HG02571 (cell line): ENCODE data around the gene DPP7.
A peak's percentile ranks its signal among the peaks of the same experiment; 100 is the strongest.

Experiments
- ATAC-seq: cut with Tn5 transposase; IDR thresholded peaks from one replicate; pipeline ENCODE4 v1.9.1; 2021; ENCODE audit warnings: mild to moderate bottlenecking, moderate library complexity; ENCODE audit not compliant: unreplicated experiment

Gene DPP7

DNA sequence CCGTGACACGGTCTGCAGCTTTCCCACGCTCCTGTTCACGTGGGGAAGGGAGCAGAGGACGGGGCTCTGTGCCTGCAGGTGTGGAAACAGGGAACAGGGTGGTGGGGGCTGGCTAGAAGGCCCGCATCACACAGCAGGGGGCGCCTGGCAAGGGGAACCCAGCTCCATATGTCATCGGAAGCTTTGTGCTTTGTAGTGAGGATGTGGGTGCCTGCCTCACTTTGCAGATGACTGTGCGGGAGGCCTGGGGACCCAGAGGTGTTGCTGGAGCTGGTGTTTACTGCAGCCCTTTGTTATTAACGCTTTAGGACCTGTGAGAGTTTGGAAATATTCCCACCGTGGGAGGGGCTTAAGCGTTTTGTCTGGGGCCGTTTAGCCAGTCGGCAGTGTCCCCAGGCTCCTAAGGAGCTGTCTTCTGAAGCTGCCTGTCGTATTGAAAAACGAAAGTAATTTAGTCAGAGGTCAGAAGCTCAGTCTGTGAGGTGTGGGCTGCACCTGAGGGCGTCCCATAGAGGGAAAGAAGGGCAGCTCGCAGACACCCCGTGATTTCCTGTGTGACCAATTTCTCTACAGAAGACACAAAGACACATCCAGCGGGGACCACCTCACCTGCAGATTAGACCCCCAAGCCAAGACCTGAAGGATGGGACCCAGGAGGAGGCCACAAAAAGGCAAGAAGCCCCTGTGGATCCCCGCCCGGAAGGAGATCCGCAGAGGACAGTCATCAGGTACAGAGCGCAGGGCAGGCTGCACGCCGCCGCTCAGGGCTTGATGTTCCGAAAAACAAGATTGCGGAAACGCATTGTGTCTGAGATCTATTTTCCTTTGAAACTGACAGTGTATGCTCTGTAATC is 18.6 kb downstream of the DPP7 start:
- ATAC-seq, result peak; percentile 62

DNA sequence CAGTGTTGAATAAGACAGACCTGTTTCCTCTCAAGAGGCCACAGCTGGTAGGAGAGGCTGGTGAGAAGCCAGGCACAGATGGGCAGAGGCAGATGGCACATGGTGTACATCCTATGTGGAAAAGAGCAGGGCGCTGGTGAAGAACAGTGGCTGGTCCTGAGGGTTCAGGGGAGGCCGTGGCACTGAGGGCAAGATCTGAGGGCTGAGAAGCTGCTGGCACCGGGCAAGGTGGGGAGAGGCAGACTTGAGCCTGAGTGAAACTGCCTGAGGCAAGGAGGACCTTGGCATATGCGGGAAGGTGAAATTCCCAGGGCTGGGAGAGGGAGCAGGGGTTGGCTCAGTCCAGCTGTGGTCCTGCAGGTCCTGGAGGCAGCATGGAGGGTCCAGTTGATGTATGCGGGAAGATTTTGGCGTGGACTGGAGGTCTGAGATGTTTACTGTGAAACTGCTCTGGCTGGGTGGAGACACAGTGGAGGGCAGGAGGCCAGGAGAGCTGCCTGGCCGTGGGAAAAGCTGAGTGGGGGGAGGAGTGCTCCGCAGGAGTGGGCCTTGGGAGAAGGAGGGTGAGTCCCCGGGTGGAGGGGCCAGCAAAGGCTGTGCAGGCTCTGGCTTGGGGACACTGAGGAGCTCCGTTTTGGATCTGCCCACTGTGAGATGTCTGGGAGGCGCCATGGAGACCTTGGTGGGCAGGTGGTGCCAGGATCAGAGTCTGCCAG is 25.1 kb downstream of the DPP7 start:
- no peak for ATAC-seq

DNA sequence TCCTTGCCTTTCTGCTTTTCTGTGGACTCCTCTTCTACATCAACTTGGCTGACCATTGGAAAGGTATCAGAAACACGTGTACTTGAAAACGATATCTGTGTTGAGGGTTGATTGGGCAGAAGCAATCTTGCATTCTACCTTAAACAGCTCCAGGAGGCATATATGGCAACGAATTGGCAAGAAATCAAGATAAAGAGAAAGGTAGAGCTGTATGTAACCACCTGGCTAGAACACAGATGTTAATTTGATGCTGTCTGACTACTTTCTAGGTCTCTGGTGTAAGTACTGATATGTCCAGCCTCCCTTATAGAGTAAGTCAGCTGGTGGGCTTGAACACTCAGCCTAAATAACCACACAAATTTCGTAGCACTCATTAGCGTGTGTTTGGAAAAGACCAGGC is 26.4 kb downstream of the DPP7 start:
- ATAC-seq, result no peak

DNA sequence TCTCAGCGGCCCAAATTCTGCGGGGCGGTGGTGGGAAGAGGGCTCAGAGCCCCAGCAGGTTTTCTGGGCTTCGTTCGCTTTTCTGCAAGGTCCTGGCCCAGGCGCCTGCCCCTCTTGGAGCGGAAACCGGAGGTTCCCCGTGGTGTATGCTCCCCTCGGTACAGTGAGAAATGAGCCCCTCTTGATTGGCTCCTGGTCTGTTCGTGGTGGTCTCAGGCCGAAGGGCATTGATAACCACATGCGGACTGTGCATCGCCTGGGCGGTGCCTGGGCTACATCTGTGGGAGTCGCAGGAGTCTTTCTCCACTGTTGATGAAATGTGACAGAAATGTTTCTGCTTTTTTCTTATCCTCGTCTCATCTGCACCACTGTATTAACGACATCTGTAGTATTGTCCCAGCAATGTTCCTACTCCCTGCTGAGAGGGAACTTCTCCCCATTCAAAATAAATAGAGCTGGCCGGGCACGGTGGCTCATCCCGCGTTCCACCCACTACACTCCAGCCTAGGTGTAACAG is 27.1 kb downstream of the DPP7 start:
- no peak for ATAC-seq

DNA sequence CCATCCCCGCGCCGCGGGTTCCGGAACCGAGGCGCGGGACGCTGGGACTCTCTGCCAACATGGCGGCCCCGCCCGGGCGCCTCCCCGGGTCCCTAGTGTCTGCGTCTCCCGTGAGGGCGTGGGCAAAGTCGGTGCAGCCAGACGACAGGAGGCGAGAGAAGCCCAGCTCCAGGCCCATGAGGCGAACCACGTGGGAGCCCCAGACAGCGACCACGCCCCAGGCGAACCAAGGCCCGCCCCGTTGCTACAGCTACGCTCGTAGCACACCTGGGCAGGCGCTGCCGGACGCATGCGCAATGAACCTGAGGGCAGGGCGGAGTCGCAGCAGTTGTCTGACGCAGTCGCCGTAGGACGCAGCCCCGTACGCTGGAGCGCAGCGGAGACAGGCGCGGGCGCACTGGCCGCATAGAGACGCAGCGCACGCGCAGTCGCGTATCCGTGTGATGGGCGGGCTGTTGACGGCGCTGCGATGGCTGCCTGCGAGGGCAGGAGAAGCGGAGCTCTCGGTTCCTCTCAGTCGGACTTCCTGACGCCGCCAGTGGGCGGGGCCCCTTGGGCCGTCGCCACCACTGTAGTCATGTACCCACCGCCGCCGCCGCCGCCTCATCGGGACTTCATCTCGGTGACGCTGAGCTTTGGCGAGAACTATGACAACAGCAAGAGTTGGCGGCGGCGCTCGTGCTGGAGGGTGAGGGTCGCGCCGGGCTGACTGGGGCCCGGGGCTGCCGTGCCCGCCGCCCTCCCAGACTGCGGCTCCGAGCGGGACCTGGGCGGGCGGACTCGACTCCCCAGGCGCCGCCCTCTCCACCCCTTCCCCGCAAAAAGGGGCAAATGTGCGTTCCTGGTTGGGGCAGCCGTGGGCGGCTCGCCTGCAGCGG is 27.8 kb downstream of the DPP7 start, which contains the start of gene MAN1B1:
Gene MAN1B1, plus strand, starts transcription at position 455 of the 878 bp plus-strand sequence. Its CDS starts 15 bp downstream, at position 470.
- peak; percentile 79 for ATAC-seq

DNA sequence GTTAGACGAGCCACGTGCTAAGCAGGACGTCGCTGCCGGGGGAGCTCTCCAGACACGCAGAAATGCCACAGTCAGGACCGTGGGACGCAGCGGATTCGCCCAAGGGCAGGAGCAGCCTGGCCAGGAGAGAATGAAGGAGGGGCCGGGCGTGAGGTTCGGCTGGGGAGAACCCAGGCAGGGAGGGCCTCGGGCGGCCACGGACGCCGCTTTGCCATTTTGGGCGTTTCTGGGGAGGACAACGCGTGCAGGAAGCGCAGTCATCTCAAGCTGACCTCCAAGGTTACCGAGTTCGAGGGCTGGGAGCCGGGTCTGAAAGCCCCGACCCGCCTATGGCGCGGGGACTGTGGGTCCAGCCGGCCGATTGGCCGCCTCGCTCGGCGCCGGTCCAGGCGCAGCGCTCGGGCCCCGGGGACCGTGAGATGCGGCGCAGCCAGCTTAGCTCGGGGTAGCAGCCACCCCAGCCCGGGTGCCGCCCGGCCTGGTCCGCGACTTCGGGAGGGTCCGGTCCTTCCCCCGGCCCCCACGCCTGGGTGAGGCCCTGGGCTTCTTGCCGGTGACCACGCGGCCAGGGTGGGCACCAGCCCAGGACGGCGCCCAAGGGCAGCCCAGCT is 28.5 kb downstream of the DPP7 start:
- ATAC-seq, result peak; percentile 3

DNA sequence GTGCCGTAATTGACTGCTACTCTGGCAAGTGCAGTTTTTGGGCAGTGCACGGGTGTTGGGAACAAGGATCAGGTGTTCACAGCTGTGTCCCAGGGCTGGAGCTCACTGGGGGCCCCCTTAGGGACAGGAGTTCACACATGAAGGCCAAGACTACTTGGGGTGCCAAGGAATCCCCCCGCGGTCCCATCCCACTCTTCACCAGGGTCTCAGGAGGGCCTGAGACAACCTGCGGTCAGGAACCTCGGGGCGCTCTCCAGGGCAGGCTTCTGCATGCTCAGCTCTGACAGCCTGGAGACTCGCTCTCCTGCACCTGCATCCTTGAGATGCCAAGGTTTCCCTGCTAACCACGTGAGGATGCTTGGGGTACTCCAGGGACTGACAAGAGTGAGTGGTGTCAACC is 30.0 kb downstream of the DPP7 start:
- ATAC-seq, result no peak

DNA sequence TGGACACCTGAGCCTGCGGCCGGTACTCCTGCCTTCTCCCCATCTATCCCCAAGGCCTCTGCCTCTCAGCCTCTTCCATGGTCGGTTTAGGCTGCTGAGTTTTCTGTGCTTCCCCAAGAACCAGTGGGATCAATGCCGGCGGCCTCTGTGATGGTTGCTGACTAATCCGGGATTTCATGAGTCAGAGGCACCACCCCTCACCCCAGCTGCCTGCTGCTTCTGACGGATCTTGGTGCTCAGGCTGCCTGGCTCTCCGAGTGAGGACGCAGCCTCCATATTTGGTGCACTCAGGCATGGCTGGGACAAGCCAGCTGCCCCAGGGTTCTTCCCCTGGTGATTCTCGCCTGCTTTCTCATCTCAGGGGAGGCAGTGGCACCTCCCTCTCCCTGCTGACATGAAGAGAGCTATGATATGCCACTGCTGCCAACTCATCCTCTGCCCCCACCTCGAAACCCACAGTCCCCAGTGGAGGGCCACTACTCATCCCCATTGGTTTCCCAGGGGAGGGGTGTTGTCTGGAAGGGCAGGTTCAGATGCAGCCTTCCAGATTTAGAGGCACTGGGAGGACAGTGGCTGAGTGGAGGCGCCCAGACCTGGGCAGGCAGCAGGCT is 31.0 kb downstream of the DPP7 start:
- ATAC-seq, result no peak

DNA sequence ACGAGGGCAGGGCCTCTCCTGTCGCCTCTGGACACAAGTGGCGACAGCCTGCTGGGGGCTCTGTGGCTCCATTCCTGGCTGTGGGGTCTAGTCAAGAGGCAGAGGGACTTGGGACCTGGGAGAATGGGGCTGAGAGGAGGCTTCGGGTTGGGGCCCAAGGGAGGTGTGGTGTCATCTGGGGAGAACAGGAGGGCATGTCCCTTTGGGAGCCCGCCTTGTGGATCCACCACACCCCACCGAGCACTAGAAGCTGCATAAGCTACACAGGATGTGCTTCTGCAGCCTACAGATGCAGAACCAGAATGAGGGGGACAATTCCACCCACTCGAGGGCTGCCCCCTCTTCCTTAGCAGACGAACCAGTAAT is 31.6 kb downstream of the DPP7 start:
- no peak for ATAC-seq

DNA sequence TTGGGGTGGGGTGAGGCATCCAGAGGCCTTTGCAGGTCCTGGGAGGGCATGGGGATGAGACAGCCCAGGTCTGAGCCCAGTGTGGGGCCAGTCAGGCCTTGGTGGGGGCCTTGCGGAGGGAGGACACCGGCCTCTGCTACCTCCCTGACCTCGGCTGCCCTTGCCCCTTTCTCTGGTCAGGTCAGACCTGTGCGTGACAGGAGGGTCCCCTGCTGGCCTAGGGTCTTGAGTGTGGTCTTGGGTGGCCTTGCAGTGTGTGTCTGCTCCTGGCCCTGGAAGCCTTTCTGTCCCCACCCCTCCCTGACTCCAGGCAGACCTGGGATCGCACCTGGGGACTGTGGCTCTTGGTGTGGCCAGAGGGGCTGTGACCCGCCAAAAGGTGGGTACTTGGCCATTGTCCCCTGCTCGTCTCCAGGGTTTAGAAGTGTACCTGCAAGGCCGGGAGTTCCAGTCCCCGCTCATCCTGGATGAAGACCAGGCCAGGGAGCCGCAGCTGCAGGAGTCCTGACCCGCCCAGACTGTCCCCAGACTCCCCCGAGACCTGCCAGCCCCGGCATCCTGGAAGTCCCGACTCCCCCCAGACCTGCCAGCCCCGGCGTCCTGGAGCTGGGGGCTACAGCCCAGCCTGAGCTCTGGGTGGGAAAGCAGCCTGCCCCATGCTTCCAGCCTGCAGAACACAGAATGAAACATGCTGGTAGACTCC is 32.2 kb downstream of the DPP7 start:
- no peak for ATAC-seq

DNA sequence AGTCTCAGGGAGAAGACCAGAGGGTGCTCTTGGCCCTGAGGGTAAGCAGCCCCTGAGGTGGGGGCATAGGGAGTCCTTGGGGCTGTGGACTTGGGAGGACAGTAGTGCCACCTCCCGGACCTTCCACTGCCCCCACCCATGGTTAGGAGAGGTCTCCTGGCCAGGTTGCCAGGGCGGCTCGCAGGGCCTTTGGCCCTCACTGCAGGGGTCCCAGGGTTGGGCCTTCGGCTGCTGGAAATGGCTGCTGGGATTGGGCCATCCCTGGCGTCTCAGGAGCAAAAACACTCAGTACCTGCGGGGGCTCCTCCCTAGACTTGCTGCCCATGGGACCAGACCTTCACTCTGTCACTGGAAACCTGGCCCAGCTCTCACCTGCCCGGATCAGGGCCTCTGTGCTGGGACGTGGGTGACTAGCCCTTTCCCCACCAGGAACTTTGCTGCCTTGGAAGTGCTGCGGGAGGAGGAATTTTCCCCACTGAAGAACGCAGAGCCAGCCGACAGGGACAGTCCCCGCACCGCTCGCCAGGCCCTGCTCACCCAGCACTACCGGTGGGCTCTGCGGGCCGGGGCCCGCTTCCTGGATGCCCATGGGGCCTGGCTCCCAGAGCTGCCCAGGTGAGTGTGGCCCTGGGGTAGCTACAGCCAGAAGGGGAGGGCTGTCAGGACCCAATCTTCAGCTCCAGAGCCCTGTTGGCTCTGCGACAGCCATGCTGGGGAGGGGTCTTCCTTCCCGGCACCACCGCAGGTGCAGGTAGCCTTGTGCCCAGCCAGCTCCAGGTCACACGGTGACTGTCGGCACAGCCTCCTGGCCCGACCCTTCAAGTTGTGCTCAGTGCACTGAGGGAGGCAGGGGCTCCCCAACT is 34.0 kb downstream of the DPP7 start:
- ATAC-seq, result no peak

DNA sequence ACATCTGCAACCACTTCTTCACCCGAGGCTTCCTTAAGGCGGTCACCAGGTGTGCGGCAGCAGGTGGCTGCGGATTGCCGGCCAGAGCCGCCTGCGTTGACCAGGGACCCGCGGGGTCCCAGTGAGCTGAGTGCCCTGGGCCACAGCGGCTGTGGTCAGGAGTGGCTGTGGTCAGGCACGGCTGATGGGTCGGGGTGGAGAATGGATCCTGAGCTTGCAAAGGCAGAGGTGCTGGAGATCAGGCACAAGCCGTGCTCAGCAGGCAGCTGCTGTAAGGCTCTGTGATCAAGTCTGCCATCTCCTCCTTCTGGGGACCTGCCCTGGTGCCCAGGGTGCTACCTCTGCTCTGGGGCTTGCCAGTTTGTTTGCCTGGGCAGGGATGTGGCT is 35.1 kb downstream of the DPP7 start:
- no peak for ATAC-seq

DNA sequence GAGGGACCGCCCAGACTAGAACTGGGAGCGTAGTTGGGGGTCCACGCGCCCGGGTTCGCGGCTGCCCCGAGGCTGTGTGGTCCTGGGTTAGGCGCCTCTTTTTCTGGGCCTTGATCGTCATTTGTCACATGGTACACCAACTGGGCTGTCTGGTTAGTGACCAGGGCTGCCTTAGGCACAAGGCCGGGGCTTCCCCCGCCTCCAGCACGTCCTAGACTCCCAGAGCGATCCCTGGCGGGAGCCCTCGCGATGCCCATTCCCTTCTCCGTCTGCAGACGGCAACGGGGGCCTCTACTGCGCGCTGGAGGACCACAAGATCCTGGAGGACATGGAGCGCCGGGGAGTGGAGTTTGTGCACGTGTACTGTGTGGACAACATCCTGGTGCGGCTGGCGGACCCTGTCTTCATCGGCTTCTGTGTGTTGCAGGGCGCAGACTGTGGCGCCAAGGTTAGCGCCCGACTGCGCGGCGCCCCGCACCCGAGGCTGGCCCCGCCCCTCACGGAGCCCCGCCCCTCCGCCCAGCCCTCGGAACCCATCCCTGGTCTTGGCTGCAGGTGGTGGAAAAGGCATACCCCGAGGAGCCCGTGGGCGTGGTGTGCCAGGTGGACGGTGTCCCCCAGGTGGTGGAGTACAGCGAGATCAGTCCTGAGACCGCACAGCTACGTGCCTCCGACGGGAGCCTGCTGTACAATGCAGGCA is 35.7 kb downstream of the DPP7 start:
- no peak for ATAC-seq

DNA sequence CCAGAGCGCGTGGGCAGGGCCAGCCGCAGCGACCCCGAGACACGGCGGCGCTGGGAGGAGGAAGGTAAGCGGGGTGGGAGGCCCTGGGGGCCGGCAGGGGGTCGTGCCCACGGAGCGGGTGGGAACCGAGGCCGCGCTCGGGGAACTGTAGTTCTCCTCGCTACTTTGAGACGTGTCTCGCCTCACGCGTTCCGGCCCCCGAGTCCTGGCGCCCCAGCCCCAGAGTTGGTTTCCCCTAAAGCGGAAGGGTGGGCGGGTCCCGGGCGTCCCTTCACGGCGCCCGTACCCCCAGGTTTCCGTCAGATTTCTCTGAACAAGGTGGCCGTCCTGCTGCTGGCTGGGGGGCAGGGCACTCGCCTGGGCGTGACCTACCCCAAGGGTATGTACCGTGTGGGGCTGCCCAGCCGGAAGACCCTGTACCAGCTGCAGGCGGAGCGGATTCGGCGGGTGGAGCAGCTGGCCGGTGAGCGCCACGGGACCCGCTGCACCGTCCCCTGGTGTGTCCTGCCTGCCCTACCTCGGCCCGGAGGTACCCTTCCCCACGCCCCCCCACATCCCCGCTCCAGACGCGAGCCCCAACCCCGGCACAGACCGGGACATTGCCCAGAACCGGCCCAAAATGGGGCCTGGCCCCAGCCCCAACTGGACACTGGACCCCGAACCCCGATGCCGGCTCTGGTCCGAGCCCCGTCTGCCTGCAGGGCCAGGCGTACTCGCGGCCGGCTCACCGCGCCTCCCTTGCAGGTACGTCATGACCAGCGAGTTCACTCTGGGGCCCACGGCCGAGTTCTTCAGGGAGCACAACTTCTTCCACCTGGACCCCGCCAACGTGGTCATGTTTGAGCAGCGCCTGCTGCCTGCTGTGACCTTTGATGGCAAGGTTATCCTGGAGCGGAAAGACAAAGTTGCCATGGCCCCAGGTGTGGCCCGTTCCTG is 36.5 kb downstream of the DPP7 start:
- ATAC-seq, result peak; percentile 21

DNA sequence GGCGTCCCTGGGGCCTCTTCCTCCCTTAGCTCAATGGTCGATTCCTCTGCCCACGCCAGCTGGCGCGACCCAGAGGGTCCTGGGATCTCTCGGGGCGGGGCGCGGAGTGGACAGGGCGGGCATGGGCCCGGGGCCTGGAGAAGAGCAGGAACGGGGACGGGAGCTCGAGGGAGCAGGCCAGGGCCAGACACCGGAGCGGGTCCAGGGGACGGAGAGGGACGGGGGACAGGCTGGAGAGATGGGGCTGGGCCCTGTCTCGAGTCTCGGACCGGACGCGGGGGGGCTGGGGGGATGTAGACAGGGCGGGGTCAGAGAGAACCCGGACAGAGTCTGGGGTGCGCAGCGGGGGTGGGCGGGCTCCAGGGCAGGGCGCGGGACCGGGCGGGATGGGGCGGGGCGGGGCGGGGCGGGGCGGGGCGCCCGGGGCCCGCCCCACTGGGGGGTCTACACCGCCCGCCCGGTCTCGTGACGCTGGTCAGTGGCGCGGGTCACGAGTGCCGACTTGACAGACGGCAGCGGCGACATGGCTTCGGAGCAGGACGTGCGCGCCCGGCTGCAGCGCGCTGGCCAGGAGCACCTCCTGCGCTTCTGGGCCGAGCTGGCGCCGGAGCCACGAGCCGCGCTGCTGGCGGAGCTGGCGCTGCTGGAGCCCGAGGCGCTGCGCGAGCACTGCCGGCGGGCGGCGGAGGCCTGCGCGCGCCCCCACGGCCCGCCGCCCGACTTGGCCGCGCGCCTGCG is 37.4 kb downstream of the DPP7 start, which contains the start of gene UAP1L1:
Gene UAP1L1, plus strand, starts transcription at position 508 of the 738 bp plus-strand sequence. Its CDS starts 16 bp downstream, at position 524.
- ATAC-seq, result peak; percentile 52

DNA sequence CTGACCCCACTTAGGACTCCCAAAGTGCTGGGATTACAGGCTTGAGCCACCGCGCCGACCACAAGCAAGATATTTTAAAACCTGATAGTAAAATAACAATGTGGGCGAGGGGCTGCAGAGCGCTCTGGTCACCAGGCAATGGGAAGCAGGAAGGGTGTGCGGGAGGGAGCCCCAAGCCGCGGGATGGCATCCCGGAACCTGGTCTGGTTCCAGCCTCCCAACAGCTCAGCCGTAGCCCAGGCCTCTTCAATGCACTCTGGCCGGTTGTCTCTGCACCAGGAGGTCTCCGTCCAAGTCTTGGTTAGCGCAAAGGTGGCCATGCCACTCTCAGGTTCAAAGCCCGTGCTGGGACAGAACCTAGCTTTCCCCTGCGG is 37.9 kb downstream of the DPP7 start:
- ATAC-seq, result no peak
